ENCODE results near the gene USP6NL. TPM values are rescaled to one million over a fixed set of nuclear protein-coding genes. Genes with fewer than 3 reads are reported as not detected.

The USP6NL gene
- total and polyA plus RNA-seq, 7 donors: 1.8 to 5.4 (median 2.9) TPM

GRCh38 chr10:11409357-11409756 lies 202.1 kb downstream of the USP6NL start:
- H3K27ac ChIP-seq: no peak overlapping the region
- H3K36me3 ChIP-seq (ENCODE audit: insufficient read depth in 1 of 2, low read depth in 1 of 2): no peaks in the 10 kb centered on the region
- H3K4me3 ChIP-seq: no peak overlapping the region
- DNase-seq (no peak), ATAC-seq (no peak)
- H3K9me3 ChIP-seq: peaks cover 3% of the 10 kb centered on the region
- H3K4me1 ChIP-seq: no peaks in the 10 kb centered on the region
- intact Hi-C loops (cut with DNase I): no loop called here
- H3K27me3 ChIP-seq (ENCODE audit: insufficient read depth in 3 of 3, low read length in 2 of 3): no peaks in the 10 kb centered on the region
- WGBS, 3 donors: 73 to 79% (median 76%) methylated on average over 11 of the region's 11 CpGs
- no peak for TF ChIP-seq CTCF (IDR thresholded peaks at IDR 0.05)

GRCh38 chr10:11407939-11408338 lies 203.5 kb downstream of the USP6NL start:
- H3K27ac ChIP-seq: no peak overlapping the region
- H3K4me3 ChIP-seq: no peak overlapping the region
- H3K4me1 ChIP-seq: no peaks in the 10 kb centered on the region
- intact Hi-C loops (cut with DNase I): no loop called here
- H3K9me3 ChIP-seq: peaks cover 3% of the 10 kb centered on the region
- H3K36me3 ChIP-seq (ENCODE audit: insufficient read depth in 1 of 2, low read depth in 1 of 2): no peaks in the 10 kb centered on the region
- WGBS, 3 donors: 56 to 76% (median 56%) methylated on average over 2 of the region's 2 CpGs
- no peak for TF ChIP-seq CTCF (IDR thresholded peaks at IDR 0.05)
- DNase-seq (no peak), ATAC-seq (no peak)
- H3K27me3 ChIP-seq (ENCODE audit: insufficient read depth in 3 of 3, low read length in 2 of 3): no peaks in the 10 kb centered on the region

- Histone ChIP-seq H3K4me3 (no peak overlapping the region), H3K4me1 (no peaks in the 10 kb centered on the region), H3K27me3 (ENCODE audit: insufficient read depth in 3 of 3, low read length in 2 of 3) (no peaks in the 10 kb centered on the region), H3K9me3 (peaks cover 3% of the 10 kb centered on the region), H3K27ac (no peak overlapping the region), H3K36me3 (ENCODE audit: insufficient read depth in 1 of 2, low read depth in 1 of 2) (no peaks in the 10 kb centered on the region)
- no peak for TF ChIP-seq CTCF (IDR thresholded peaks at IDR 0.05)
- DNase-seq (no peak), ATAC-seq (no peak)
- intact Hi-C loops (cut with DNase I): no loop called here
- WGBS, 3 donors: 88 to 93% (median 93%) methylated on average over 5 of the region's 5 CpGs
Measured at GRCh38 chr10:11406746-11407145, 204.7 kb downstream of the USP6NL start.

- no peak for TF ChIP-seq CTCF (IDR thresholded peaks at IDR 0.05)
- no peak for DNase-seq
- no peaks in the 10 kb centered on the region for H3K36me3 ChIP-seq (ENCODE audit: insufficient read depth in 1 of 2, low read depth in 1 of 2)
- WGBS, 3 donors: 11 to 20% (median 12%) methylated on average over 13 of the region's 13 CpGs
- intact Hi-C loops (cut with DNase I): no loop called here
- H3K27ac ChIP-seq: no peak overlapping the region
- H3K27me3 ChIP-seq (ENCODE audit: insufficient read depth in 3 of 3, low read length in 2 of 3): no peaks in the 10 kb centered on the region
- H3K9me3 ChIP-seq: no peaks in the 10 kb centered on the region
- no peaks in the 10 kb centered on the region for H3K4me1 ChIP-seq
- ATAC-seq: no peak
- no peak overlapping the region for H3K4me3 ChIP-seq
Measured at GRCh38 chr10:11404901-11405300, 206.5 kb downstream of the USP6NL start.

Other genes starting within 250 kb of the USP6NL start
- 100 to 1,000 TPM in 2 of 4 donors, 10 to 100 TPM in 2; 39.9 to 146 (median 84.6) TPM for gene ECHDC3, start 130.7 kb upstream of the USP6NL start, total RNA-seq
- 100 to 1,000 TPM in 1 of 3 donors, 10 to 100 TPM in 2; 55.8 to 119 (median 66.9) TPM for gene ECHDC3, start 130.7 kb upstream of the USP6NL start, polyA plus RNA-seq
- gene PROSER2, start 211.7 kb upstream of the USP6NL start, total RNA-seq: 1 to 10 TPM in 3 of 4 donors, under 1 TPM in 1; 0.91 to 2.8 (median 1.6) TPM
- 1 to 10 TPM in 1 of 3 donors, under 1 TPM in 2; 0.63 to 1.6 (median 0.70) TPM for gene PROSER2, start 211.7 kb upstream of the USP6NL start, polyA plus RNA-seq

All from psoas muscle (tissue), 8 donors.